GM19328 (cell line): Measurements from ENCODE around the gene CELF4.
A peak's percentile ranks its signal among the peaks of the same experiment; 100 is the strongest.

Experiments
- ATAC-seq: cut with Tn5 transposase; IDR thresholded peaks from one replicate; pipeline ENCODE4 v1.9.1; 2021; ENCODE audit warnings: mild to moderate bottlenecking, moderate library complexity; ENCODE audit not compliant: unreplicated experiment

CELF4 gene

GRCh38 chr18:37395631-37396030 lies 170.0 kb downstream of the CELF4 start:
- ATAC-seq: no peak

- ATAC-seq: no peak
Observed at GRCh38 chr18:37395138-37395537, 170.5 kb downstream of the CELF4 start.

GRCh38 chr18:37394610-37394965 lies 171.0 kb downstream of the CELF4 start:
- ATAC-seq: no peak

- ATAC-seq: no peak
Observed at GRCh38 chr18:37393945-37394609, 171.5 kb downstream of the CELF4 start.

GRCh38 chr18:37393221-37393827 lies 172.3 kb downstream of the CELF4 start:
- ATAC-seq: no peak

- ATAC-seq: no peak
Observed at GRCh38 chr18:37392648-37393047, 172.9 kb downstream of the CELF4 start.

- ATAC-seq: peak; percentile 68
Observed at GRCh38 chr18:37391698-37392548, 173.7 kb downstream of the CELF4 start.

GRCh38 chr18:37391156-37391555 lies 174.4 kb downstream of the CELF4 start:
- no peak for ATAC-seq

- no peak for ATAC-seq
Observed at GRCh38 chr18:37390687-37391086, 174.9 kb downstream of the CELF4 start.

GRCh38 chr18:37389684-37390368 lies 175.8 kb downstream of the CELF4 start:
- ATAC-seq: no peak

- ATAC-seq: no peak
Observed at GRCh38 chr18:37389041-37389440, 176.6 kb downstream of the CELF4 start.

GRCh38 chr18:37388413-37388812 lies 177.2 kb downstream of the CELF4 start:
- no peak for ATAC-seq

- no peak for ATAC-seq
Observed at GRCh38 chr18:37385846-37386778, 179.5 kb downstream of the CELF4 start.

GRCh38 chr18:37383846-37384595 lies 181.6 kb downstream of the CELF4 start:
- no peak for ATAC-seq

- ATAC-seq: no peak
Observed at GRCh38 chr18:37383036-37383785, 182.4 kb downstream of the CELF4 start.

GRCh38 chr18:37381554-37381953 lies 184.0 kb downstream of the CELF4 start:
- ATAC-seq: no peak

- ATAC-seq: no peak
Observed at GRCh38 chr18:37380546-37381110, 185.0 kb downstream of the CELF4 start.

GRCh38 chr18:37378336-37379010 lies 187.1 kb downstream of the CELF4 start:
- ATAC-seq: no peak
